B cell (primary cell): Measurements from ENCODE around the gene DMAC2. TPM values are rescaled to one million over a fixed set of nuclear protein-coding genes. Genes with fewer than 3 reads are reported as not detected.

Experiments
- ATAC-seq: fragments of 200-7000 bp; cut with Tn5 transposase; one replicate; pipeline ENCODE4 v1.10.0; 2021; ENCODE audit warnings: low read depth, mild to moderate bottlenecking, moderate number of reproducible peaks, moderate library complexity
- CTCF ChIA-PET: fragments of 350-600 bp; sonication (Branson Sonifier 250); formaldehyde crosslinking; loops from one replicate; lab custom pipeline; 2021; ENCODE audit warnings: antibody characterized with exemption, inconsistent platforms; lab: Charles Lee
- POLR2A ChIA-PET: fragments of 350-600 bp; sonication (Branson Sonifier 250); formaldehyde crosslinking; loops from one replicate; lab custom pipeline; 2021; ENCODE audit warnings: antibody characterized with exemption; lab: Charles Lee
- DNase-seq: peaks from one replicate; pipeline ENCODE4 v3.0.0; 2013
- H2AFZ ChIP-seq: 2 replicates; pipeline ENCODE4 v1.6.1; 2012; ENCODE audit warnings: mild to moderate bottlenecking, low read depth, low read length; ENCODE audit not compliant: insufficient read depth, poor library complexity, severe bottlenecking
- H3K27ac ChIP-seq, 2 donors: 1 replicate in 1 of 2; 2 replicates in 1 of 2; pipeline ENCODE4 v1.5.1; 2012 to 2013; ENCODE audit warnings: low read length in 2 of 2, mild to moderate bottlenecking in 2 of 2, moderate library complexity in 1 of 2
- H3K27me3 ChIP-seq, 4 experiments: fragments of 200-600 bp in 1 of 4; sonication (generic) in 1 of 4; replicated peaks in 1 of 4; 1 replicate in 2 of 4; 2 replicates in 2 of 4; pipeline versions ENCODE4 v1.6.1 to v1.7.0; 2013 to 2016; ENCODE audit warnings: low read length in 3 of 4, mild to moderate bottlenecking in 2 of 4, mixed read lengths in 1 of 4, moderate library complexity in 1 of 4; ENCODE audit not compliant: insufficient read depth in 4 of 4, control insufficient read depth in 3 of 4; ENCODE audit errors: control extremely low read depth in 1 of 4
- H3K36me3 ChIP-seq, 2 experiments: replicated peaks in 1 of 2; 1 replicate in 1 of 2; 2 replicates in 1 of 2; pipeline versions ENCODE4 v1.6.1 to v1.7.1; 2013; ENCODE audit warnings: low read length in 1 of 2; ENCODE audit not compliant: insufficient read depth in 2 of 2, control insufficient read depth in 1 of 2; ENCODE audit errors: control extremely low read depth in 1 of 2, extremely low read depth in 1 of 2
- H3K4me1 ChIP-seq, 2 donors: fragments of 200-600 bp in 1 of 2; sonication (generic) in 1 of 2; 1 replicate in 1 of 2; 2 replicates in 1 of 2; pipeline versions ENCODE4 v1.5.1 to v1.6.1; 2013 to 2017; ENCODE audit warnings: low read length in 2 of 2; ENCODE audit not compliant: control insufficient read depth in 2 of 2, insufficient read depth in 2 of 2
- H3K4me2 ChIP-seq: replicated peaks from 2 replicates; pipeline ENCODE3; 2012; ENCODE audit warnings: mild to moderate bottlenecking, low read depth, low read length; ENCODE audit not compliant: poor library complexity, severe bottlenecking
- H3K4me3 ChIP-seq, 5 experiments: fragments of 200-600 bp in 1 of 5; sonication (generic) in 1 of 5; 1 replicate in 3 of 5; 2 replicates in 2 of 5; pipeline versions ENCODE4 v1.5.1 to v1.7.0; 2011 to 2016; ENCODE audit warnings: low read length in 4 of 5, mild to moderate bottlenecking in 4 of 5, low read depth in 2 of 5, control low read depth in 1 of 5, moderate library complexity in 1 of 5; ENCODE audit not compliant: insufficient read depth in 1 of 5; ENCODE audit errors: control extremely low read depth in 1 of 5, extremely low read depth in 1 of 5
- H3K79me2 ChIP-seq: fragments of 200-600 bp; sonication (generic); one replicate; pipeline ENCODE4 v1.6.0; 2016; ENCODE audit warnings: low read length; ENCODE audit not compliant: control insufficient read depth, insufficient read depth
- H3K9ac ChIP-seq: fragments of 200-600 bp; sonication (generic); 2 replicates; pipeline ENCODE4 v1.6.1; 2017; ENCODE audit warnings: mild to moderate bottlenecking, low read length, moderate library complexity
- H3K9me3 ChIP-seq, 3 donors: one replicate each; pipeline versions ENCODE4 v1.6.1 to v1.7.1; 2013; ENCODE audit warnings: low read length in 2 of 3; ENCODE audit not compliant: control insufficient read depth in 2 of 3, insufficient read depth in 1 of 3; ENCODE audit errors: control extremely low read depth in 1 of 3
- H4K20me1 ChIP-seq: 2 replicates; pipeline ENCODE4 v1.6.0; 2012; ENCODE audit warnings: mild to moderate bottlenecking, low read length; ENCODE audit not compliant: insufficient read depth, control insufficient read depth, poor library complexity, severe bottlenecking
- H3K27ac Mint-ChIP-seq: one replicate; pipeline ENCODE4 v1.8.0; 2021; ENCODE audit warnings: mixed read lengths
- H3K27me3 Mint-ChIP-seq: one replicate; pipeline ENCODE4 v1.8.0; 2021; ENCODE audit warnings: mixed read lengths
- H3K4me1 Mint-ChIP-seq: one replicate; pipeline ENCODE4 v1.8.0; 2021; ENCODE audit warnings: mixed read lengths
- H3K4me3 Mint-ChIP-seq: one replicate; pipeline ENCODE4 v1.8.0; 2021; ENCODE audit warnings: mixed read lengths
- H3K9me3 Mint-ChIP-seq: one replicate; pipeline ENCODE4 v1.8.0; 2022; ENCODE audit warnings: mixed read lengths; ENCODE audit not compliant: insufficient read depth
- EZH2 ChIP-seq: IDR thresholded peaks from 2 replicates; pipeline ENCODE4 v1.6.1; 2012; ENCODE audit warnings: borderline replicate concordance, low read depth, mild to moderate bottlenecking, moderate library complexity, low read length; ENCODE audit not compliant: insufficient read depth, poor library complexity, severe bottlenecking
- WGBS: methylation state at CpG from one replicate; pipeline ENCODE4 v1.1.5; 2013; ENCODE audit warnings: missing lambda C conversion rate; ENCODE audit not compliant: insufficient coverage; 5-methylcytosine and 5-hydroxymethylcytosine counted together
- intact Hi-C: fragments of 100-400 bp; cut with micrococcal nuclease; formaldehyde crosslinking; loops from one replicate; pipeline ENCODE4 v1.10.0; 2022
- polyA plus RNA-seq: library from polyadenylated mRNA; depleted of rRNA; stranded (reverse); fragments of >200 nt; gene quantifications from 2 replicates; pipeline ENCODE4 v1.2.3, GENCODE V29; 2012
- total RNA-seq, 2 donors: library from RNA; stranded (reverse); fragments of 120-200 nt in 1 of 2; gene quantifications; 1 replicate in 1 of 2; 2 replicates in 1 of 2; pipeline versions ENCODE4 v1.2.3 to v1.2.4, GENCODE V29; 2013 to 2022
- TF ChIP-seq, protein P1 (sequence below): fragments of 200-600 bp; IDR thresholded peaks from one replicate; pipeline ENCODE4 v1.8.0; 2022; ENCODE audit warnings: antibody characterized with exemption, mild to moderate bottlenecking

The DMAC2 gene
- total and polyA plus RNA-seq, 2 donors (not counting 1 experiment from before 2014, with no cell fraction given) = 31.8 to 41.7 TPM

DNA sequence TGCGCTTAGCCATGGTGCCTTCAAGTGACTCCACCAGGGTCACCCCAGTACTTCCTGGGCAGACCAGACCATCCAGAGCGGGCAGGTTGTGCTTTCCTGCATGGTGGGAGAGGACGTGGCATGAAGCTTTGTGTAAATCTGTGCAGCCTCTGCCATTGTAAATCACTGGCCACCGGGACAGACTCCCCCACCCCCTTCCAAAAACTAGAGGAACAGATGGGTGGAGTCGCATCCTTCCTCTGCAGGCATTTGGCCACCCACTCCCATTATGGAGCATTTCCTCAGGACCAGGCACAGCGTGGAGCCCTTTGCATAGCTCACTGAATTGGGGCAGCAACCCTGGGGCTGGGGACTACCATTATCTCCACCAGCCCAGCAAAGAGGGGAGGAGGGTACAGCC is 33.9 kb downstream of the DMAC2 start:
- DNase-seq = no peak
- ChIA-PET POLR2A (no interaction called here), CTCF (no interaction called here)
- Histone ChIP-seq H3K4me1 (peaks cover 6 to 9% of the 10 kb centered on the region in 2 donors), H3K27me3 (no peaks in the 10 kb centered on the region), H3K27ac (no peak overlapping the region), H2AFZ (no peak overlapping the region), H3K9ac (no peak overlapping the region), H3K36me3 (peaks cover 0 to 15% of the 10 kb centered on the region in 2 experiments), H3K79me2 (peaks cover 37% of the 10 kb centered on the region), H3K4me2 (no peak overlapping the region), H3K4me3 (no peak overlapping the region), H3K9me3 (no peaks in the 10 kb centered on the region), H4K20me1 (peaks cover 10% of the 10 kb centered on the region)
- H3K27me3 Mint-ChIP-seq = no peaks in the 10 kb centered on the region
- H3K4me3 Mint-ChIP-seq = no peak overlapping the region
- H3K27ac Mint-ChIP-seq = no peak overlapping the region
- intact Hi-C loops = no loop called here
- H3K4me1 Mint-ChIP-seq = peaks cover 24% of the 10 kb centered on the region
- no peak for ATAC-seq
- TF ChIP-seq, protein P1, sequence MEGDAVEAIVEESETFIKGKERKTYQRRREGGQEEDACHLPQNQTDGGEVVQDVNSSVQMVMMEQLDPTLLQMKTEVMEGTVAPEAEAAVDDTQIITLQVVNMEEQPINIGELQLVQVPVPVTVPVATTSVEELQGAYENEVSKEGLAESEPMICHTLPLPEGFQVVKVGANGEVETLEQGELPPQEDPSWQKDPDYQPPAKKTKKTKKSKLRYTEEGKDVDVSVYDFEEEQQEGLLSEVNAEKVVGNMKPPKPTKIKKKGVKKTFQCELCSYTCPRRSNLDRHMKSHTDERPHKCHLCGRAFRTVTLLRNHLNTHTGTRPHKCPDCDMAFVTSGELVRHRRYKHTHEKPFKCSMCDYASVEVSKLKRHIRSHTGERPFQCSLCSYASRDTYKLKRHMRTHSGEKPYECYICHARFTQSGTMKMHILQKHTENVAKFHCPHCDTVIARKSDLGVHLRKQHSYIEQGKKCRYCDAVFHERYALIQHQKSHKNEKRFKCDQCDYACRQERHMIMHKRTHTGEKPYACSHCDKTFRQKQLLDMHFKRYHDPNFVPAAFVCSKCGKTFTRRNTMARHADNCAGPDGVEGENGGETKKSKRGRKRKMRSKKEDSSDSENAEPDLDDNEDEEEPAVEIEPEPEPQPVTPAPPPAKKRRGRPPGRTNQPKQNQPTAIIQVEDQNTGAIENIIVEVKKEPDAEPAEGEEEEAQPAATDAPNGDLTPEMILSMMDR = no peak
- TF ChIP-seq EZH2 = no peak
- H3K9me3 Mint-ChIP-seq = no peaks in the 10 kb centered on the region
- WGBS = 100% methylated on average over 2 of the region's 6 CpGs

DNA sequence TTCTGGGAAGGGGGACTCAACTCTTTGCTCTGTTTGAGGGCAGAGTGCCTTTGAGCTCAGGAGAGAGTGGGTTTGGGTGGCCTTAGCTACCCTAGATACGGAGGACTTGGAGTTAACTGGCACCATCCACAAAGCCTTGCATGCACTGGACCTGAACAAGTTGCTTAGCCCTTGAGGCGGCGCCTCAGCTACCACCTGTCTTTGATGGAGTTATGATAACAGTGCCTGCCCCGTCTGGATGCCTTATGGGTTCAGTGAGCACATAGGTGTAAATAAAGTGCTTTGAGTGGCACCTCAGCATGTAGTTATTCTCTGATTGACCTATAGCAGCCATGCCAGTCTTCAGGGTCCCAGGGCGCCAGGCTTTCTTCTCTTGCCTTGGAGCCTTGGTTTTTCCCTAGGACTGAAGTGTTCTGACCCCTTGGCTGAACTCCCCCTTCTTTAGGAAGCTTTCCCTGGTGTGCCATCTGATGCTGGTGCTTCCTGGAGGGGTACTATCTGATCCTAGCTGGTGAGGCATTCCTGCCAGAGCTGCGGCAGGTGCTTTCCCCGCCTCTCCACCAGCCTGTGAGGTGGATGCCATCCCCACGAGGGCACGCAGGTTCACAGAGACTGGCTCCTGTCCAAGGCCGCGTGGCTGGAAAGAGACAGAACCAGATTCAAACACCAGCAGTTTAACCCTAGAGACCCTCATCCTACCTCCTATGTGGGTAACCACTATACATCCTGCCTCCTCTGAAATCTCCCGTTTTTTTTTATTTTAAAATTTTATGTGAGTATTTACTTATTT is 36.3 kb downstream of the DMAC2 start:
- no peak for DNase-seq
- no peaks in the 10 kb centered on the region for H3K9me3 Mint-ChIP-seq
- H2AFZ ChIP-seq = no peak overlapping the region
- H3K4me1 Mint-ChIP-seq = peaks cover 25% of the 10 kb centered on the region
- peaks cover 10% of the 10 kb centered on the region for H4K20me1 ChIP-seq
- peaks cover 47% of the 10 kb centered on the region for H3K79me2 ChIP-seq
- H3K36me3 ChIP-seq = peaks cover 0 to 15% of the 10 kb centered on the region in 2 experiments
- H3K4me2 ChIP-seq = no peak overlapping the region
- TF ChIP-seq, protein P1 = no peak
- TF ChIP-seq EZH2 = no peak
- no peak overlapping the region for H3K4me3 Mint-ChIP-seq
- WGBS = 90% methylated on average over 9 of the region's 12 CpGs
- no peak for ATAC-seq
- no peaks in the 10 kb centered on the region for H3K27me3 ChIP-seq
- no peak overlapping the region for H3K27ac ChIP-seq
- H3K27me3 Mint-ChIP-seq = no peaks in the 10 kb centered on the region
- no peak overlapping the region for H3K4me3 ChIP-seq
- ChIA-PET CTCF (no interaction called here), POLR2A (no interaction called here)
- H3K9ac ChIP-seq = no peak overlapping the region
- peaks cover 7% of the 10 kb centered on the region in 2 donors for H3K4me1 ChIP-seq
- H3K9me3 ChIP-seq = no peaks in the 10 kb centered on the region
- intact Hi-C loops = no loop called here
- H3K27ac Mint-ChIP-seq = no peak overlapping the region
